22Rv1 (cell line): ENCODE data around the gene RASD1.

Experiments used
- CTCF ChIP-seq: fragments of 450-650 bp; IDR thresholded peaks from 2 replicates; pipeline ENCODE4 v1.5.1; 2017; ENCODE audit warnings: mild to moderate bottlenecking
- ZFX ChIP-seq: fragments of 450-650 bp; IDR thresholded peaks from 2 replicates; pipeline ENCODE4 v1.6.1; 2017; ENCODE audit warnings: antibody characterized with exemption, borderline replicate concordance

- TF ChIP-seq CTCF (no peak), ZFX (no peak)
These were observed 50.8 kb downstream of the RASD1 start for GRCh38 chr17:17445296-17445924.
